ENCODE measurements around the gene ZNF764.
A peak's percentile ranks its signal among the peaks of the same experiment; 100 is the strongest.
"Not testable (repeated sequence)": the region's sequence is repeated elsewhere in the genome, so short reads cannot be mapped to it uniquely, and the experiment has no call there.

The ZNF764 gene

GRCh38 chr16:30543067-30543466, 15.1 kb downstream of the ZNF764 start:
- no peak for DNase-seq

DNA sequence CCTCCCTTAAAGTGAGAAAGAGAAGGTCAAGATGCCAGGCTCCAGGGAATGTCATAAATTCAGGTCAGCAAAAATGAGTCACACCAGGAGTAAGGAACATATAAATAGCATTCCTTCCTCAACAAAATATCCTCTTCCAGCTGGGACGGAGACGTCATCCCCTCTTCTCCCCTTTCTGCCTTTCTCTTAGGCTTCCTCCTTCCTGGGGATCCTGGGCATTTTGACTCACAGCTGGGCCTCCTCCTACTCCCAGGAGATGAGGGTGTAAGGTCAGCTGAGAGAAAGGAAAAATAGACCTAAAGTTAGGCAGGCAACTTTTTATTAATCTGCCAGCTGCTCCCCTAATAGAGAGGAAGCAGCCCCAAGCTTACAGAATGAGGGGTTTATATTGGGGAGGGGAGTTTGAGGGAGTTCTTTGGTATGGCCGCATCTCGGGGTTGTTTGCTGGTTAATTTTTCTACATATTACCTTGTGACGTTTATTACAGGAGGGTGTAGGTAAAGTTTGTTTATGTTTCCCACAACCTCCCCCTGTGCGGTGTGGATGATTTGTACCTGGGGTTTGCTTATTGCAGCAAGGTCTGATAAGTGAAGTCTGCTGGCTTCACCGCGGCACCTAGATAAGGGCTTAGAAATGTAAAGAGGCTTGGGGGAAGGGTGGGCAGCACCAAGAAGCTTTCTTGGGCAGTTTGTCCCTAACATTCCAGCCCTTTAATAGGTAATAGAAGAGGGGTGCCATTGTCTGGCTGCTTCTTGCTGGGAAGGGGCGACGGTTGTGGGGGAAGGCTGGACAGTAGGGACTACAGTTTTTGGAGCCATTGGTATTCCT, 16.5 kb downstream of the ZNF764 start:
- DNase-seq, result no peak

GRCh38 chr16:30540916-30541464, 17.2 kb downstream of the ZNF764 start:
- DNase-seq, result not testable (repeated sequence)

DNA sequence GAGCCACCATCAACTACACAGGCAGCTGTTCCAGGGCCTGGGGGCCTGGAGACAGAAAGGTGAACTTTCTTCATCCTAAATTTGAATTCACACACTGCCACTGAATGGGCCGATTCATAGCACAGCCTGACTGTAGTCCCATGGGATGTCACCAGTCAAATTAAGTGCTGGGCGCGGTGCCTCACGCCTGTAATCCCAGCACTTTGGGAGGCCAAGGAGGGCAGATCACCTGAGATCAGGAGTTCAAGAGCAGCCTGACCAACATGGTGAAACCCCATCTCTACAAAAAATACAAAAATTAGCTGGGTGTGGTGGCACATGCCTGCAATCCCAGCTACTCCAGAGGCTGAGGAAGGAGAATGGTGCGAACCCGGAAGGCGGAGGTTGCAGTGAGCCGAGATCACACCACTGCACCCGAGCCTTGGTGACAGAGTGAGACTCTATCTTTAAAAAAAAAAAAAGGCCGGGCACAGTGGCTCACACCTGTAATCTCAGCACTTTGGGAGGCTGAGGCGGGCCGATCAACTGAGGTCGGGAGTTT, 18.1 kb downstream of the ZNF764 start:
- DNase-seq, result not testable (repeated sequence)

DNA sequence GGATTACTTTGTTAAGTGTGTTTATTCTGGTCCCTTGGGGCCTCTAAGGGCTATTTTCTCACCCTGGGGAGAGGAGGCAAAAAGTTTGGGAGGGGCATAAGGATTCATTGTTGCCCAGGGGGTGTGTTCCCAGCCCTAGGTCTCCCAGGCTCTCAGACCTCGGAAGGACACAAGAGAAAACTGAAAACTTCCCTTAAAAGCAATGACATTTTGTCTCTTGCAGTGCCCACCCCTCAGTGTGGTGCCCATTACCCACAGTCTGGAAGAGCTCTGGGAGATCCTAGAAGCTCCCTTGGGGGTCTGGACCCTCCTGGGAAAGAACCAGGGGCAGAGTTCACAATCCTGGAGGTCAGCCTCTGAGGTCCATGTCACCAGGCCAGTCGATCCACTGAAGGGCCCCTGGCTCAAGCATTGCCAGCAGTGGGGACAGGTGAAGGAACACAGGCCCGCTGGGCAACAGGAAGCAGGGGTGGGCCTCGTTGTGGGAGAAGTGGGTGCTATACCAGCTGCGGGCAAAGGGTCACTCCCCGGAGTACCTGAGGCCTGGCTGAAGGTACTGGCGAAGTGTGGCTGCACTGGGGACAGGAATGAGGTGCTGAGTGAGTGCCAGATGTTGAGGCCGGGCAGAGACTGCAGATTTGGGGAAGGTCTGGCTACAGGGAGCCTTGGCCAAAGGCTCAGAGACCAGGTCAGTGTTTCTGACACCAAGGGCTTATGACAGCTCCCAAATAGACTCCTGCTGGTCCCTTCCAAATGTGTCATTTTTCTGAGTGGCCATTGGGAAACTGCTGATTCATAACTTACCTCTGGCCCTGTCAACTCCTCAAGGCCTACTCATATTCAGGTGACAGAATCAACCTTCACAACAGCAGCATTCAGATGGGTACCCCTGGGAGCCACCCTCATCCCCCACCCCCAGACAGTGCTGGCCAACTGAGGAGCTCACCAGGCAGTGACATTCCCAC, 18.9 kb downstream of the ZNF764 start:
- DNase-seq, result no peak

- DNase-seq, result not testable (repeated sequence)
These were observed 21.7 kb downstream of the ZNF764 start for GRCh38 chr16:30536391-30537024.

GRCh38 chr16:30535777-30536190, 22.4 kb downstream of the ZNF764 start:
- no peak for DNase-seq

GRCh38 chr16:30535106-30535776, 22.9 kb downstream of the ZNF764 start:
- no peak for DNase-seq

DNA sequence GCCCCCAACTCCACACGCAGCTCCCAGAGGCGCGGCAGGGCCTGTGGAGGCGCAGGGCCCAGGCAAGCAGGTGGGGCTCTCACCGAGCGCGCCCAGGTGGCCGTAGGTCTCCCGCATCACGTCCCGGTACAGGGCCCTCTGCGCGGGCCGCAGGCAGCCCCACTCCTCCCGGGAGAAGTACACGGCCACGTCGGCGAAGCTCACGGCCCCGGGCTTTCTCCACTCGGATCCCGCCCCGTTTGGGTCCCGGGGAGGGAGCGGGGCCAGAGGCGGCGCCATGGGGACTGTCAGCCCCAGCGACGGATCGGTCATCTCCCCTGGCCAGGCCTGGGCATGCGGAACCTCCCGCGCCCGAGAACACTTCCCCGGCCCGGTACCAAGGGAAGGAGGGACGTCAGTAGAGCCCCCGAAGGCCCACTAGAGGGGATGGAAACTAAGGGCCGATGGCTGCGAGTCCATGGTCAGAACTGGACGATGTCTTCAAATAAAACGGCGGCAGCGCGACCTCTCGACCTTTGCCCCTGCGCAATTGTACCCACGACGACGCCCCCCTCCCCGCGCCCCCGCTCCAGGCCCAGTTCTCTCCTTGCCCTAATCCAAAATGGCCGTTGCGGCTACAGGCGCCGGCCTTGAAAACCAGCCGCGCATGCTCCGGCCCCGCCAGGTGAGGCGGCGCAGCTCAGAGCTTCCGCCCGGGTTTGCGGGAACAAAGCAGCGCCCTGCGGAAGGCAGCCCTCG, 23.6 kb downstream of the ZNF764 start, which contains the start of gene ZNF747:
Gene ZNF747 (minus strand): TSS at position 491 of the 738 bp plus-strand sequence. CDS start 179 bp downstream, at position 312.
- DNase-seq, result peak; percentile 63

DNA sequence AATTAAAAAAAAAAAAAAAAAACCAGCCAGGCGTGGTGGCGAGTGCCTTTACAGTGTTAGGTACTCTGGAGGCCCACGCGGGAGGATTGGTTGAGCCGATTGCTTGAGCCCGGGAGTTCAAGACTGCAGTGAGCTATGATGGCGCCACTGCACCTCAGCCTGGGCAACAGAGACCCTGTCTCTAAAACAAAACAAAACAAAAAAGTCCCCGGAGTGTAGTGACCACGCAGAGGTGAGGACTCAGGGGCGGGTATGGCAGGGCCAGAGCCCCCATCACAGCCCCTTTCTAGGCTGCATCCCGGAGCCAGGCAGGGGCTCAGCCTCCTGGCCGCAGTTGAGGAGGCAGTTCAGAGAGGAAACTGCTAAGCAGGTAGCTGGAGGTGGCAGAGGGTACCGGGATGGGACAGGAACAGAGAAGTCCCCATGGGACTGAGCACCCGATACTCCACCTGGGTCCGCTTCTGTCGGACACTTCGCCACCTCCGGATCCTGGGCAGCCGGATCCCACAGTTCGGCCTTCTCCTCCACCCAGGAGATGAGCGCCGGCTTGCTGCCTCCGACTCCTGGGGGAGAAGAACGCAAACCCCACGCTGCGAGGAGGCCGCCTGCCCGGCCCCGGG, 24.3 kb downstream of the ZNF764 start:
- DNase-seq, result no peak

GRCh38 chr16:30533146-30533522, 25.0 kb downstream of the ZNF764 start:
- DNase-seq, result no peak

GRCh38 chr16:30532285-30533145, 25.7 kb downstream of the ZNF764 start:
- no peak for DNase-seq

- DNase-seq, result no peak
These were observed 27.8 kb downstream of the ZNF764 start for GRCh38 chr16:30530163-30531037.

GRCh38 chr16:30528799-30529457, 29.2 kb downstream of the ZNF764 start:
- DNase-seq, result no peak

- DNase-seq, result no peak
These were observed 30.5 kb downstream of the ZNF764 start for GRCh38 chr16:30527635-30528178.

- DNase-seq, result peak; percentile 90
These were observed 31.1 kb downstream of the ZNF764 start for GRCh38 chr16:30526823-30527634.

Data from NCI-H1048 (cell line).